K562 (cell line): Measurements from ENCODE around the gene TLX3. TPM values are rescaled to one million over a fixed set of nuclear protein-coding genes. Genes with fewer than 3 reads are reported as not detected.

Source experiments
- ATAC-seq: fragments of 200-7000 bp; cut with Tn5 transposase; 3 replicates; pipeline ENCODE4 v1.9.1; 2020; ENCODE audit warnings: moderate library complexity
- BruUV-seq: library from RNA; stranded (reverse); fragments of 400-500 nt; replicated peaks from 2 replicates; lab custom pipeline; 2021; lab: Mats Ljungman, UMichigan
- CTCF ChIA-PET: fragments of 300-600 bp; formaldehyde crosslinking; extraction: SDS; loops from one replicate; lab custom pipeline; 2021; ENCODE audit warnings: low intra/inter-chr PET ratio; lab: Yijun Ruan, JAX
- POLR2A ChIA-PET: fragments of 300-600, 350-650 bp; sonication (Branson Sonifier 250); formaldehyde crosslinking; extraction: SDS; loops from one replicate; lab custom pipeline; 2021; ENCODE audit warnings: antibody characterized with exemption, inconsistent platforms; lab: Yijun Ruan, JAX
- DNase-seq, 4 experiments: peaks; one replicate each; pipeline versions ENCODE4 v3.0.0 to v3.0.0-alpha.2; 2011 to 2018; ENCODE audit warnings: low spot score in 3 of 4, mixed read lengths in 3 of 4; ENCODE audit errors: extremely low read depth in 1 of 4
- FAIRE-seq: peaks from 2 replicates; lab custom pipeline; 2011; peaks lifted over from hg19 to GRCh38; lab: Jason Lieb, UNC
- H2AFZ ChIP-seq: 2 replicates; pipeline ENCODE4 v1.6.0; 2011; ENCODE audit warnings: low read depth, low read length, control low read depth, inconsistent platforms
- H3K27ac ChIP-seq: fragments of 200-600 bp; 3 replicates; pipeline ENCODE4 v1.8.0; 2011; ENCODE audit warnings: low read depth, mild to moderate bottlenecking, control low read depth, inconsistent platforms, low read length, moderate library complexity, mixed read lengths; ENCODE audit errors: extremely low read depth
- H3K27me3 ChIP-seq, 2 experiments: fragments of 300-600 bp in 1 of 2; 2 replicates in 1 of 2; 3 replicates in 1 of 2; pipeline versions ENCODE4 v1.6.0 to v1.8.0; 2011; ENCODE audit warnings: inconsistent platforms in 2 of 2, low read length in 2 of 2, mild to moderate bottlenecking in 1 of 2, mixed read lengths in 1 of 2, moderate library complexity in 1 of 2; ENCODE audit not compliant: control insufficient read depth in 2 of 2, insufficient read depth in 2 of 2
- H3K36me3 ChIP-seq: fragments of 300-600 bp; 3 replicates; pipeline ENCODE4 v1.8.0; 2011; ENCODE audit warnings: mild to moderate bottlenecking, low read length, inconsistent platforms; ENCODE audit not compliant: control insufficient read depth, insufficient read depth
- H3K4me1 ChIP-seq, 2 experiments: fragments of 200-600 bp in 1 of 2; replicated peaks in 1 of 2; 2 replicates in 1 of 2; 3 replicates in 1 of 2; pipeline versions ENCODE4 v1.5.1 to v1.8.0; 2011; ENCODE audit warnings: inconsistent platforms in 2 of 2, low read length in 2 of 2, mild to moderate bottlenecking in 1 of 2, mixed read lengths in 1 of 2, moderate library complexity in 1 of 2; ENCODE audit not compliant: control insufficient read depth in 2 of 2, insufficient read depth in 2 of 2
- H3K4me2 ChIP-seq: 2 replicates; pipeline ENCODE4 v1.6.1; 2011; ENCODE audit warnings: low read length, control low read depth, inconsistent platforms, mixed read lengths; ENCODE audit not compliant: insufficient read depth
- H3K4me3 ChIP-seq: fragments of 200-600 bp; sonication (generic), shearing (Covaris generic); 2 replicates; pipeline ENCODE4 v1.5.1; 2016; ENCODE audit warnings: control low read depth, inconsistent platforms
- H3K79me2 ChIP-seq: fragments of 200-600 bp; 3 replicates; pipeline ENCODE4 v1.8.0; 2011; ENCODE audit warnings: low read length, inconsistent platforms; ENCODE audit not compliant: control insufficient read depth, insufficient read depth
- H3K9ac ChIP-seq, 2 experiments: 2 replicates each; pipeline versions ENCODE4 v1.6.0 to v1.6.1; 2011; ENCODE audit warnings: low read depth in 2 of 2, low read length in 2 of 2, control low read depth in 1 of 2, inconsistent platforms in 1 of 2, mild to moderate bottlenecking in 1 of 2, mixed read lengths in 1 of 2; ENCODE audit not compliant: insufficient read depth in 1 of 2
- H3K9me1 ChIP-seq: one replicate; pipeline ENCODE4 v1.6.0; 2011; ENCODE audit warnings: inconsistent platforms, mild to moderate bottlenecking, low read length, moderate library complexity; ENCODE audit not compliant: control insufficient read depth, insufficient read depth
- H3K9me3 ChIP-seq: replicated peaks from 2 replicates; pipeline ENCODE4 v1.5.1; 2011; ENCODE audit warnings: low read depth, low read length, inconsistent platforms; ENCODE audit not compliant: control insufficient read depth, insufficient read depth
- H4K20me1 ChIP-seq: replicated peaks from 2 replicates; pipeline ENCODE4 v1.6.1; 2011; ENCODE audit warnings: low read length, inconsistent platforms, mixed read lengths; ENCODE audit not compliant: control insufficient read depth, insufficient read depth
- CEBPG ChIP-seq, 3 experiments: fragments of 200-800 bp in 1 of 3; sonication (Bioruptor generic) in 1 of 3; sonication (generic) in 1 of 3; formaldehyde crosslinking in 1 of 3; IDR thresholded peaks in 2 of 3; conservative IDR thresholded peaks in 1 of 3; 2 replicates each; pipeline versions ENCODE4 v1.6.1 to v1.8.0; 2016 to 2022; ENCODE audit warnings: missing compliant biosample characterization in 2 of 3, missing genetic modification characterization in 2 of 3, mild to moderate bottlenecking in 1 of 3, missing genetic modification reagents in 1 of 3
- GATAD2B ChIP-seq: fragments of 450-650 bp; IDR thresholded peaks from 2 replicates; pipeline ENCODE4 v1.6.1; 2017; ENCODE audit warnings: mild to moderate bottlenecking, borderline replicate concordance
- HDGF ChIP-seq: fragments of 450-650 bp; IDR thresholded peaks from 2 replicates; pipeline ENCODE4 v1.6.1; 2016
- WGBS: fragments of 100-300 bp; shearing (Covaris generic); methylation state at CpG from one replicate; pipeline ENCODE4 v1.1.6; 2016; ENCODE audit warnings: low coverage, mixed read lengths; ENCODE audit not compliant: insufficient coverage; ENCODE audit errors: missing lambda C conversion rate; 5-methylcytosine and 5-hydroxymethylcytosine counted together
- in situ Hi-C: fragments of 300-500 bp; cut with MboI; formaldehyde crosslinking; loops from 4 replicates; pipeline ENCODE4 v1.15.0; 2018; ENCODE audit warnings: inconsistent platforms, mixed read lengths
- intact Hi-C: fragments of 100-400 bp; cut with micrococcal nuclease; formaldehyde crosslinking; loops from 2 replicates; pipeline ENCODE4 v1.14.2; 2022
- polyA plus RNA-seq, 8 experiments: library from polyadenylated mRNA; depleted of rRNA in 4 of 8; stranded (reverse) in 5 of 8; unstranded in 3 of 8; fragments of >200 nt; fragmentation: Nextera tagmentation in 2 of 8; fragmentation: Illumina TruSeq in 1 of 8; extraction: Ambion mirVana in 2 of 8; extraction: Trizol in 1 of 8; gene quantifications; 2 replicates each; pipeline versions ENCODE4 v1.2.1 to v1.2.3, GENCODE V29; 2011 to 2014; ENCODE audit warnings: inconsistent platforms in 1 of 8, missing spikeins in 1 of 8
- total RNA-seq, 7 experiments: library from RNA; depleted of rRNA in 6 of 7; stranded (reverse); fragments of >200 nt in 6 of 7; fragmentation: Illumina TruSeq in 2 of 7; extraction: Trizol in 2 of 7; gene quantifications; 2 replicates each; pipeline versions ENCODE4 v1.2.1 to v1.2.3, GENCODE V29; 2011 to 2021; ENCODE audit warnings: low replicate concordance in 1 of 7
- TF ChIP-seq, protein P1 (sequence below), 2 experiments: fragments of 450-650 bp in 1 of 2; sonication (generic) in 1 of 2; formaldehyde crosslinking in 1 of 2; IDR thresholded peaks in 1 of 2; conservative IDR thresholded peaks in 1 of 2; 2 replicates each; pipeline versions ENCODE4 v1.6.1 to v1.8.1; 2016 to 2023; ENCODE audit warnings: mild to moderate bottlenecking in 2 of 2, moderate library complexity in 2 of 2, inconsistent platforms in 1 of 2, missing genetic modification reagents in 1 of 2

The TLX3 gene
- total and polyA plus RNA-seq, 9 of the 15 experiments (the other 6 are each of a cell fraction or from before 2014, with no cell fraction given): not detected

DNA sequence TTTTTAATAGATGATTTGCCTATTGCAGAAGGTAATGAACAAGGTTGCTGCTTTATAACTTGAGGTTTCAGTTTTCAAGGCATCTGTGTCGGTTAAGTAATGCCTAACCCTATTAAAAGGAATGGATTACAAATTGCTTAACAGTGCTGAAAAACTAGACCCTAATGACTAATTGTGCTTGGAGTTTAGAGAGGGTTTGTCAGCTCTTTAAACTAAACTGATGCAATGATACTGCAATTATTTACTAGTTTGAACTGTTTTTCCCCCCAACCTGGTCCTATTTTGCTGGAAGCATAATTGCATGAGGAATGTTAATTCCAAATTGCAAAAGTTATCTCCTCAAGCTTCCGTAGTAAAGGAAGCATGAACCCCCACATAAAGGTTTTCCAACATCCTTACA is 39.3 kb upstream of the TLX3 start:
- Histone ChIP-seq H2AFZ (no peak overlapping the region), H3K27ac (no peak overlapping the region), H3K9me3 (no peaks in the 10 kb centered on the region), H4K20me1 (no peaks in the 10 kb centered on the region), H3K79me2 (no peaks in the 10 kb centered on the region), H3K36me3 (no peaks in the 10 kb centered on the region), H3K4me3 (no peak overlapping the region), H3K27me3 (no peaks in the 10 kb centered on the region)
- intact Hi-C loops (no loop called here), in situ Hi-C loops (no loop called here)
- 0% methylated on average over 2 of the region's 2 CpGs for WGBS
- ChIA-PET POLR2A (no interaction called here), CTCF (no interaction called here)
- DNase-seq: no peak
- BruUV-seq: no TSS peak
- TF ChIP-seq CEBPG (CRISPR knock-in tag; IDR thresholded peaks at IDR 0.05) (no peak), CEBPG (tag; conservative IDR thresholded peaks at IDR 0.05 in 1 of 2, IDR thresholded peaks at IDR 0.05 in 1 of 2) (peak in 1 of 2 experiments; percentile 83; a peak in 2 of 4 replicates), HDGF (no peak)
- TF ChIP-seq, all 486 proteins: peak for 1
- Histone ChIP-seq H3K4me1 (no peaks in the 10 kb centered on the region), H3K4me2 (no peak overlapping the region), H3K9ac (no peak overlapping the region), H3K9me1 (no peaks in the 10 kb centered on the region)
- no peak for FAIRE-seq
- ATAC-seq: no peak

GRCh38 chr5:171270136-171270535 is 38.9 kb upstream of the TLX3 start:
- Histone ChIP-seq H3K4me1 (no peaks in the 10 kb centered on the region), H3K79me2 (no peaks in the 10 kb centered on the region), H3K27ac (no peak overlapping the region), H3K4me2 (no peak overlapping the region), H4K20me1 (no peaks in the 10 kb centered on the region), H3K4me3 (no peak overlapping the region), H2AFZ (no peak overlapping the region), H3K36me3 (no peaks in the 10 kb centered on the region), H3K9me1 (no peaks in the 10 kb centered on the region), H3K9ac (no peak overlapping the region), H3K9me3 (no peaks in the 10 kb centered on the region), H3K27me3 (no peaks in the 10 kb centered on the region)
- CTCF ChIA-PET: no interaction called here
- POLR2A ChIA-PET: no interaction called here
- FAIRE-seq (no peak), ATAC-seq (no peak), DNase-seq (no peak)
- intact Hi-C loops (no loop called here), in situ Hi-C loops (no loop called here)
- BruUV-seq: no TSS peak
- WGBS: 3% methylated on average over 3 of the region's 3 CpGs
- no peak for TF ChIP-seq GATAD2B
- TF ChIP-seq, protein P1, sequence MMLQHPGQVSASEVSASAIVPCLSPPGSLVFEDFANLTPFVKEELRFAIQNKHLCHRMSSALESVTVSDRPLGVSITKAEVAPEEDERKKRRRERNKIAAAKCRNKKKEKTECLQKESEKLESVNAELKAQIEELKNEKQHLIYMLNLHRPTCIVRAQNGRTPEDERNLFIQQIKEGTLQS (IDR thresholded peaks at IDR 0.05): peak; percentile 34; the same call in 1 of the 2 replicates
- TF ChIP-seq, protein P1 (CRISPR knock-in tag; conservative IDR thresholded peaks at IDR 0.05): no peak
